SK-N-SH treated with all-trans-retinoic acid at 6 μM for 48 hours (cell line): Measurements from ENCODE around the gene XIAP.

Experiments used
- BACH2 ChIP-seq: fragments of 250-450 bp; sonication (Bioruptor Pico); IDR thresholded peaks from 2 replicates; pipeline ENCODE4 v1.9.0; 2021; ENCODE audit warnings: mild to moderate bottlenecking, borderline replicate concordance
- CSRNP3 ChIP-seq: fragments of 250-450 bp; sonication (Bioruptor Pico); IDR thresholded peaks from 2 replicates; pipeline ENCODE4 v1.5.1; 2021; ENCODE audit warnings: mild to moderate bottlenecking, moderate library complexity
- GLIS3 ChIP-seq: fragments of 250-450 bp; sonication (Bioruptor Pico); IDR thresholded peaks from 2 replicates; pipeline ENCODE4 v1.5.0; 2020; ENCODE audit warnings: mild to moderate bottlenecking, moderate library complexity
- ISL1 ChIP-seq: fragments of 250-450 bp; sonication (Bioruptor Pico); IDR thresholded peaks from 2 replicates; pipeline ENCODE4 v2.1.2; 2022; ENCODE audit warnings: mild to moderate bottlenecking, moderate library complexity
- OSR1 ChIP-seq: fragments of 250-450 bp; sonication (Bioruptor Pico); IDR thresholded peaks from 2 replicates; pipeline ENCODE4 v1.8.0; 2022; ENCODE audit warnings: moderate library complexity, mild to moderate bottlenecking, inconsistent platforms
- PATZ1 ChIP-seq: fragments of 250-450 bp; sonication (Bioruptor Pico); IDR thresholded peaks from 2 replicates; pipeline ENCODE4 v1.8.0; 2020; ENCODE audit warnings: mild to moderate bottlenecking, moderate library complexity, borderline replicate concordance
- POU6F1 ChIP-seq: fragments of 250-450 bp; sonication (Bioruptor Pico); IDR thresholded peaks from 2 replicates; pipeline ENCODE4 v1.8.0; 2021; ENCODE audit warnings: low read depth, mild to moderate bottlenecking, moderate library complexity, borderline replicate concordance
- ZFP30 ChIP-seq: fragments of 450-650 bp; formaldehyde crosslinking; IDR thresholded peaks from 2 replicates; pipeline ENCODE4 v1.5.0; 2022; ENCODE audit warnings: mild to moderate bottlenecking, moderate library complexity
- ZNF565 ChIP-seq: fragments of 450-650 bp; formaldehyde crosslinking; conservative IDR thresholded peaks from 2 replicates; pipeline ENCODE4 v1.5.0; 2020; ENCODE audit warnings: low read depth, mild to moderate bottlenecking, moderate library complexity
- ZNF70 ChIP-seq: fragments of 450-650 bp; formaldehyde crosslinking; IDR thresholded peaks from 2 replicates; pipeline ENCODE4 v1.5.0; 2020; ENCODE audit warnings: mild to moderate bottlenecking, moderate library complexity
- ZNF8 ChIP-seq: fragments of 450-650 bp; formaldehyde crosslinking; IDR thresholded peaks from 2 replicates; pipeline ENCODE4 v1.5.0; 2020; ENCODE audit warnings: mild to moderate bottlenecking, moderate library complexity

- TF ChIP-seq ZFP30 (CRISPR knock-in tag) (no peak), OSR1 (CRISPR knock-in tag) (no peak), BACH2 (CRISPR knock-in tag) (no peak), ZNF565 (CRISPR knock-in tag) (no peak), ZNF8 (CRISPR knock-in tag) (no peak), POU6F1 (CRISPR knock-in tag) (no peak), ZNF70 (CRISPR knock-in tag) (no peak), CSRNP3 (CRISPR knock-in tag) (no peak), ISL1 (CRISPR knock-in tag) (no peak), PATZ1 (CRISPR knock-in tag) (no peak), GLIS3 (CRISPR knock-in tag) (no peak)
Observed at GRCh38 chrX:123882391-123882790, 22.5 kb downstream of the XIAP start.
